Thoracic aorta (tissue), 2 donors: ENCODE measurements around the gene POU2F2. TPM values are rescaled to one million over a fixed set of nuclear protein-coding genes. Genes with fewer than 3 reads are reported as not detected.

Experiments used
- ATAC-seq: fragments of 150-250 bp; one replicate; pipeline ENCODE4 v1.8.0; 2017; ENCODE audit warnings: low read depth; ENCODE audit not compliant: insufficient number of reproducible peaks, low FRiP score
- DNase-seq: peaks from one replicate; pipeline ENCODE4 v3.0.0-alpha.2; 2020; ENCODE audit warnings: low spot score
- H3K27ac ChIP-seq, 2 donors: fragments of 200-600 bp; sonication (generic); 1 replicate in 1 of 2; 2 replicates in 1 of 2; pipeline ENCODE4 v1.5.1; 2016; ENCODE audit warnings: mild to moderate bottlenecking in 2 of 2, moderate library complexity in 2 of 2
- H3K27me3 ChIP-seq: fragments of 200-600 bp; sonication (generic); replicated peaks from 2 replicates; pipeline ENCODE4 v1.6.0; 2016; ENCODE audit warnings: mild to moderate bottlenecking; ENCODE audit not compliant: insufficient read depth
- H3K36me3 ChIP-seq: fragments of 200-600 bp; sonication (generic); one replicate; pipeline ENCODE4 v1.5.1; 2016
- H3K4me1 ChIP-seq, 2 donors: fragments of 200-600 bp; sonication (generic); 1 replicate in 1 of 2; 2 replicates in 1 of 2; pipeline versions ENCODE4 v1.5.1 to v1.6.0; 2016; ENCODE audit warnings: low read depth in 2 of 2, mild to moderate bottlenecking in 1 of 2; ENCODE audit not compliant: control insufficient read depth in 1 of 2
- H3K4me3 ChIP-seq: fragments of 200-600 bp; sonication (generic); 2 replicates; pipeline ENCODE4 v1.5.1; 2016; ENCODE audit warnings: mild to moderate bottlenecking
- H3K9me3 ChIP-seq: fragments of 200-600 bp; sonication (generic); 2 replicates; pipeline ENCODE4 v1.5.1; 2016
- CTCF ChIP-seq: fragments of 200-600 bp; sonication (generic); IDR thresholded peaks from one replicate; pipeline ENCODE4 v1.5.1; 2019; ENCODE audit warnings: antibody characterized with exemption
- total RNA-seq, 2 donors: library from RNA; depleted of rRNA; stranded (reverse); fragments of >200 nt; gene quantifications; one replicate each; pipeline versions ENCODE4 v1.1.0 to v1.2.3, GENCODE V29; 2016

The POU2F2 gene
- total RNA-seq, 2 donors from 2014 or later: 0.85 to 5.8 TPM

- H3K4me1 ChIP-seq: no peaks in the 10 kb centered on the region
- no peak for ATAC-seq
These were observed 18.7 kb upstream of the POU2F2 start for GRCh38 chr19:42150911-42151361.

GRCh38 chr19:42150364-42150763 is 18.1 kb upstream of the POU2F2 start:
- H3K4me1 ChIP-seq: no peaks in the 10 kb centered on the region
- no peak overlapping the region for H3K4me3 ChIP-seq
- DNase-seq (no peak), ATAC-seq (no peak)
- no peak overlapping the region for H3K27ac ChIP-seq
- H3K9me3 ChIP-seq: no peaks in the 10 kb centered on the region
- no peaks in the 10 kb centered on the region for H3K36me3 ChIP-seq
- TF ChIP-seq CTCF: no peak
- no peaks in the 10 kb centered on the region for H3K27me3 ChIP-seq

More at GRCh38 chr19:42150911-42151361, 18.7 kb upstream of the POU2F2 start:
- no peak overlapping the region for H3K4me3 ChIP-seq
- TF ChIP-seq CTCF: no peak
- no peak for DNase-seq
- H3K36me3 ChIP-seq: no peaks in the 10 kb centered on the region
- no peak overlapping the region for H3K27ac ChIP-seq
- H3K27me3 ChIP-seq: no peaks in the 10 kb centered on the region
- no peaks in the 10 kb centered on the region for H3K9me3 ChIP-seq

- Histone ChIP-seq H3K9me3 (no peaks in the 10 kb centered on the region), H3K4me3 (no peak overlapping the region), H3K27me3 (no peaks in the 10 kb centered on the region), H3K27ac (no peak overlapping the region), H3K36me3 (no peaks in the 10 kb centered on the region), H3K4me1 (no peaks in the 10 kb centered on the region)
- DNase-seq (no peak), ATAC-seq (no peak)
- TF ChIP-seq CTCF: no peak
These were observed 17.4 kb upstream of the POU2F2 start for GRCh38 chr19:42149447-42150202.

GRCh38 chr19:42148266-42148665 is 16.0 kb upstream of the POU2F2 start:
- Histone ChIP-seq H3K4me3 (no peak overlapping the region), H3K9me3 (no peaks in the 10 kb centered on the region), H3K36me3 (no peaks in the 10 kb centered on the region), H3K4me1 (no peaks in the 10 kb centered on the region), H3K27me3 (no peaks in the 10 kb centered on the region), H3K27ac (no peak overlapping the region)
- ATAC-seq (no peak), DNase-seq (no peak)
- no peak for TF ChIP-seq CTCF

GRCh38 chr19:42143341-42144234 is 11.3 kb upstream of the POU2F2 start:
- DNase-seq (no peak), ATAC-seq (no peak)
- no peak overlapping the region for H3K27ac ChIP-seq
- H3K36me3 ChIP-seq: no peaks in the 10 kb centered on the region
- no peak for TF ChIP-seq CTCF
- H3K9me3 ChIP-seq: no peaks in the 10 kb centered on the region
- H3K27me3 ChIP-seq: no peaks in the 10 kb centered on the region
- H3K4me1 ChIP-seq: no peaks in the 10 kb centered on the region
- H3K4me3 ChIP-seq: no peak overlapping the region
